Loucy (cell line): Measurements from ENCODE around the gene CEP85L.

Experiments
- EZH2phosphoT487 ChIP-seq: fragments of 200-600 bp; IDR thresholded peaks from 2 replicates; pipeline ENCODE4 v1.6.1; 2018; ENCODE audit warnings: antibody characterized with exemption, mild to moderate bottlenecking, moderate library complexity, borderline replicate concordance
- TF ChIP-seq, protein P1 (sequence below): fragments of 200-600 bp; sonication (generic); conservative IDR thresholded peaks from 2 replicates; pipeline ENCODE4 v1.5.1; 2014; ENCODE audit warnings: mild to moderate bottlenecking, antibody characterized with exemption, low read length

DNA sequence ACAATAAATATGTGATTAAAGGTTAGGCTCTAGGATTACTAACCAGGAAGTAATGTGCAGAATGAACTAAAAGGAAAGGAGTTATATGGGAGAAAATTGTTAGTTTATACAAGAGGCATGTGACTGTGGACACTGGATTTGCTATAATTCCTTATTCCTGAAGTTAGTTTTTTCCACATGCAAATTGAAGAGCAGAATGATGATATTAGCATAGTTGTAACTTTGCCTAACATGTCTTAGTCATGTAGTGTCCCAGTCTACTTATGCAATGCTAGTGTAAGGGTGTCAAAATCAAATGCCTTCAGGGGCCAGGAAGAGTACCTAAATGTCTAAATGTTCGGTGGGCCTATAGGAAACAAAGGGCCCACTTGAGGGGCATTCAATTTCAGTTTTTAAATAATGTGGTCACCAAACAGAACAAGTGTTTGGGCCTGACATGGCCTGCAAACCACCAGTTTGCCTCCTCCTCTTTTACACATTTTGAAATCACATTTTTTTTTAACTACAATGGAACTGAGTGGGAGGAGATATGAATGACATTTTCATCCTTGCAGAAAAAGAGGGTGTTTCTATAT lies 28.0 kb upstream of the CEP85L start:
- TF ChIP-seq, protein P1, sequence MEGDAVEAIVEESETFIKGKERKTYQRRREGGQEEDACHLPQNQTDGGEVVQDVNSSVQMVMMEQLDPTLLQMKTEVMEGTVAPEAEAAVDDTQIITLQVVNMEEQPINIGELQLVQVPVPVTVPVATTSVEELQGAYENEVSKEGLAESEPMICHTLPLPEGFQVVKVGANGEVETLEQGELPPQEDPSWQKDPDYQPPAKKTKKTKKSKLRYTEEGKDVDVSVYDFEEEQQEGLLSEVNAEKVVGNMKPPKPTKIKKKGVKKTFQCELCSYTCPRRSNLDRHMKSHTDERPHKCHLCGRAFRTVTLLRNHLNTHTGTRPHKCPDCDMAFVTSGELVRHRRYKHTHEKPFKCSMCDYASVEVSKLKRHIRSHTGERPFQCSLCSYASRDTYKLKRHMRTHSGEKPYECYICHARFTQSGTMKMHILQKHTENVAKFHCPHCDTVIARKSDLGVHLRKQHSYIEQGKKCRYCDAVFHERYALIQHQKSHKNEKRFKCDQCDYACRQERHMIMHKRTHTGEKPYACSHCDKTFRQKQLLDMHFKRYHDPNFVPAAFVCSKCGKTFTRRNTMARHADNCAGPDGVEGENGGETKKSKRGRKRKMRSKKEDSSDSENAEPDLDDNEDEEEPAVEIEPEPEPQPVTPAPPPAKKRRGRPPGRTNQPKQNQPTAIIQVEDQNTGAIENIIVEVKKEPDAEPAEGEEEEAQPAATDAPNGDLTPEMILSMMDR, result no peak
- no peak for TF ChIP-seq EZH2phosphoT487
